Measurements from ENCODE around the gene PTPN13.

PTPN13 gene

GRCh38 chr4:86606809-86607208 lies 12.7 kb downstream of the PTPN13 start:
- no peak overlapping the region for H3K4me3 Mint-ChIP-seq
- H3K27ac Mint-ChIP-seq: no peak overlapping the region
- DNase-seq (ENCODE audit: low spot score in 2 of 2) (no peak), ATAC-seq (ENCODE audit: low read depth) (no peak)
- no peaks in the 10 kb centered on the region for H3K9me3 Mint-ChIP-seq
- H3K27me3 Mint-ChIP-seq: peaks cover 5% of the 10 kb centered on the region
- no peaks in the 10 kb centered on the region for H3K36me3 Mint-ChIP-seq
- H3K4me1 Mint-ChIP-seq: no peaks in the 10 kb centered on the region

GRCh38 chr4:86608757-86609375 lies 14.8 kb downstream of the PTPN13 start:
- Mint-ChIP-seq H3K27me3 (peaks cover 5% of the 10 kb centered on the region), H3K9me3 (no peaks in the 10 kb centered on the region), H3K36me3 (no peaks in the 10 kb centered on the region), H3K4me3 (no peak overlapping the region), H3K27ac (no peak overlapping the region), H3K4me1 (no peaks in the 10 kb centered on the region)
- DNase-seq (ENCODE audit: low spot score in 2 of 2) (no peak), ATAC-seq (ENCODE audit: low read depth) (no peak)

- H3K27me3 Mint-ChIP-seq: peaks cover 2% of the 10 kb centered on the region
- H3K27ac Mint-ChIP-seq: no peak overlapping the region
- no peak overlapping the region for H3K4me3 Mint-ChIP-seq
- H3K4me1 Mint-ChIP-seq: no peaks in the 10 kb centered on the region
- H3K36me3 Mint-ChIP-seq: no peaks in the 10 kb centered on the region
- no peak for DNase-seq (ENCODE audit: low spot score in 2 of 2)
- no peaks in the 10 kb centered on the region for H3K9me3 Mint-ChIP-seq
- ATAC-seq (ENCODE audit: low read depth): no peak
Observed at GRCh38 chr4:86611757-86612156, 17.6 kb downstream of the PTPN13 start.

GRCh38 chr4:86613734-86614133 lies 19.6 kb downstream of the PTPN13 start:
- Mint-ChIP-seq H3K36me3 (peaks cover under 1% of the 10 kb centered on the region), H3K4me3 (no peak overlapping the region)
- no peak for ATAC-seq (ENCODE audit: low read depth)

GRCh38 chr4:86614865-86615264 lies 20.8 kb downstream of the PTPN13 start:
- peaks cover 3% of the 10 kb centered on the region for H3K27me3 Mint-ChIP-seq
- peaks cover 3% of the 10 kb centered on the region for H3K9me3 Mint-ChIP-seq
- H3K27ac Mint-ChIP-seq: no peak overlapping the region
- H3K4me3 Mint-ChIP-seq: no peak overlapping the region
- DNase-seq (ENCODE audit: low spot score in 2 of 2) (no peak), ATAC-seq (ENCODE audit: low read depth) (no peak)
- no peaks in the 10 kb centered on the region for H3K4me1 Mint-ChIP-seq
- peaks cover 1% of the 10 kb centered on the region for H3K36me3 Mint-ChIP-seq

More at GRCh38 chr4:86613734-86614133, 19.6 kb downstream of the PTPN13 start:
- H3K27ac Mint-ChIP-seq: no peak overlapping the region
- no peak for DNase-seq (ENCODE audit: low spot score in 2 of 2)
- H3K27me3 Mint-ChIP-seq: peaks cover 2% of the 10 kb centered on the region
- H3K4me1 Mint-ChIP-seq: no peaks in the 10 kb centered on the region
- H3K9me3 Mint-ChIP-seq: peaks cover under 1% of the 10 kb centered on the region

DNA sequence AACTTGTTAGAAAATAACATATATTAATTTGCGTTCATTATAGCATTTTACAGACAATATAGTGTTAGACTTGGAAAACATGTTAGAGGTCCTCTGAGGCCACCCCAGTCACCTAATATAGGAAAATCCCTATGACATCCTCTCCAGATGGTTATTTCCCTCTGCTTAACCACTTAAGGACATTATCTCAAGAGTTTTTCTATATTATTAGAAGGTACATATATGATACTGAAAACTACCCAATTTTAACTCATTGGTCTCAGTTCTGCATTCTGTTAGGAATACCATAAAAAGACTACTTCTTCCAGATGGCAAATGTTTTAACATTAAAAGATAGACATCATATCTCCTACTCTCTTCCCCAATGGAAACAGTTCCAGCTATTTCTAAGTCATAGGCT lies 21.4 kb downstream of the PTPN13 start:
- DNase-seq (ENCODE audit: low spot score in 2 of 2) (no peak), ATAC-seq (ENCODE audit: low read depth) (no peak)
- Mint-ChIP-seq H3K4me1 (no peaks in the 10 kb centered on the region), H3K9me3 (peaks cover 3% of the 10 kb centered on the region), H3K4me3 (no peak overlapping the region), H3K27me3 (peaks cover 3% of the 10 kb centered on the region), H3K36me3 (peaks cover 1% of the 10 kb centered on the region), H3K27ac (no peak overlapping the region)

GRCh38 chr4:86619656-86620055 lies 25.5 kb downstream of the PTPN13 start:
- Mint-ChIP-seq H3K36me3 (peaks cover 1% of the 10 kb centered on the region), H3K4me1 (no peaks in the 10 kb centered on the region), H3K27ac (no peak overlapping the region), H3K27me3 (peaks cover 3% of the 10 kb centered on the region), H3K4me3 (no peak overlapping the region), H3K9me3 (peaks cover 3% of the 10 kb centered on the region)
- ATAC-seq (ENCODE audit: low read depth): no peak
- no peak for DNase-seq (ENCODE audit: low spot score in 2 of 2)

- no peak overlapping the region for H3K27ac Mint-ChIP-seq
- peaks cover 3% of the 10 kb centered on the region for H3K27me3 Mint-ChIP-seq
- ATAC-seq (ENCODE audit: low read depth): no peak
- H3K4me3 Mint-ChIP-seq: no peak overlapping the region
- H3K9me3 Mint-ChIP-seq: peaks cover 3% of the 10 kb centered on the region
- DNase-seq (ENCODE audit: low spot score in 2 of 2): no peak
- peaks cover 1% of the 10 kb centered on the region for H3K36me3 Mint-ChIP-seq
- no peaks in the 10 kb centered on the region for H3K4me1 Mint-ChIP-seq
Observed at GRCh38 chr4:86621435-86621834, 27.3 kb downstream of the PTPN13 start.

- DNase-seq (ENCODE audit: low spot score in 2 of 2): no peak
- Mint-ChIP-seq H3K9me3 (no peaks in the 10 kb centered on the region), H3K36me3 (no peaks in the 10 kb centered on the region), H3K4me1 (no peaks in the 10 kb centered on the region), H3K27ac (no peak overlapping the region), H3K27me3 (peaks cover 1% of the 10 kb centered on the region), H3K4me3 (no peak overlapping the region)
- no peak for ATAC-seq (ENCODE audit: low read depth)
Observed at GRCh38 chr4:86626066-86626465, 32.0 kb downstream of the PTPN13 start.

- no peak for ATAC-seq (ENCODE audit: low read depth)
Observed at GRCh38 chr4:86627462-86628135, 33.5 kb downstream of the PTPN13 start.

DNA sequence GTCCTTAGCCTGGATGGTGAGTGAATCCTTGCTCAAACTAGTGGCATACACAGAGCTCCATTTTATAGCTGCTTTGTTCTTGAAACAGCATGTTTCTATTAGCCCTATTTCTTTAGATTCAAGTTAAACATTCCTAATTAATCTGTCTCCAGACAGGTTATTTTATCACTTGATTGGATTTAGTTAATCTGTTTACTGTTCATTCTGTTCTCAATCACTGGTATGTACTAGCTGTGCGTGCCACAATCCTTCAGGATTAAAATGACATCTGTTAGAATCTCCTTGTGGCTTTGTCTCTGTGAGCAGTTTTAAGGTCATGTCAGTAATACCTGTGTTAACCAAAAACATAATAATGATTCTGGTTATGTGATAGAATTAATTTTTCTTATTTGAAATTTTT lies 36.5 kb downstream of the PTPN13 start:
- no peaks in the 10 kb centered on the region for H3K4me1 Mint-ChIP-seq
- no peak for ATAC-seq (ENCODE audit: low read depth)
- no peak overlapping the region for H3K4me3 Mint-ChIP-seq

More at GRCh38 chr4:86627462-86628135, 33.5 kb downstream of the PTPN13 start:
- H3K36me3 Mint-ChIP-seq: no peaks in the 10 kb centered on the region
- H3K4me1 Mint-ChIP-seq: no peaks in the 10 kb centered on the region
- no peak overlapping the region for H3K4me3 Mint-ChIP-seq
- no peaks in the 10 kb centered on the region for H3K27me3 Mint-ChIP-seq
- peaks cover 1% of the 10 kb centered on the region for H3K9me3 Mint-ChIP-seq
- DNase-seq (ENCODE audit: low spot score in 2 of 2): no peak
- H3K27ac Mint-ChIP-seq: no peak overlapping the region

DNA sequence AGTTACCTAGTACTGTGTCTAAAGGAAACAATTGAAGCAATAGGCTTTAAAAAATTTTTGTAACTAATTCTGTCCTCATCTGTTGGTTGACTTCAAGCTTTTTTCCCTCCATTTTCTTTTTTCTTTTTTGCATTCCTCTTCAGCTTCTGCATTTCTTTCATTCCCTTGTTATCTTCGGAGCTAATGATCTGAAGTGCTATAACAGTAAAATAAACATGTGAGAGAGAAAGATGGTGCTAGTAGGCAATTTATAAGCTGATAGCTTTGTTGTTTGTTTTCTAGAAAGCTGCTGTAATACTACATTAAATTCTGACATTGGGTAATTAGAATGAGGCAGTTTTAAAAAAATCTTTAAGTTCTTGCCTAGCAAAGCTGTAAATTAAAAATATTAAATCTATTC lies 37.1 kb downstream of the PTPN13 start:
- Mint-ChIP-seq H3K4me3 (no peak overlapping the region), H3K9me3 (peaks cover 1% of the 10 kb centered on the region), H3K27me3 (peaks cover 1% of the 10 kb centered on the region), H3K27ac (no peak overlapping the region), H3K36me3 (no peaks in the 10 kb centered on the region), H3K4me1 (no peaks in the 10 kb centered on the region)
- DNase-seq (ENCODE audit: low spot score in 2 of 2): no peak
- ATAC-seq (ENCODE audit: low read depth): no peak

More for the DNA sequence above, 36.5 kb downstream of the PTPN13 start:
- Mint-ChIP-seq H3K9me3 (peaks cover 1% of the 10 kb centered on the region), H3K36me3 (no peaks in the 10 kb centered on the region), H3K27ac (no peak overlapping the region), H3K27me3 (peaks cover 1% of the 10 kb centered on the region)
- DNase-seq (ENCODE audit: low spot score in 2 of 2): no peak

- no peak for DNase-seq (ENCODE audit: low spot score in 2 of 2)
- peaks cover 4% of the 10 kb centered on the region for H3K9me3 Mint-ChIP-seq
- no peaks in the 10 kb centered on the region for H3K36me3 Mint-ChIP-seq
- H3K27ac Mint-ChIP-seq: no peak overlapping the region
- H3K4me3 Mint-ChIP-seq: no peak overlapping the region
- peaks cover 1% of the 10 kb centered on the region for H3K27me3 Mint-ChIP-seq
- H3K4me1 Mint-ChIP-seq: no peaks in the 10 kb centered on the region
- ATAC-seq (ENCODE audit: low read depth): no peak
Observed at GRCh38 chr4:86633854-86634253, 39.7 kb downstream of the PTPN13 start.

DNA sequence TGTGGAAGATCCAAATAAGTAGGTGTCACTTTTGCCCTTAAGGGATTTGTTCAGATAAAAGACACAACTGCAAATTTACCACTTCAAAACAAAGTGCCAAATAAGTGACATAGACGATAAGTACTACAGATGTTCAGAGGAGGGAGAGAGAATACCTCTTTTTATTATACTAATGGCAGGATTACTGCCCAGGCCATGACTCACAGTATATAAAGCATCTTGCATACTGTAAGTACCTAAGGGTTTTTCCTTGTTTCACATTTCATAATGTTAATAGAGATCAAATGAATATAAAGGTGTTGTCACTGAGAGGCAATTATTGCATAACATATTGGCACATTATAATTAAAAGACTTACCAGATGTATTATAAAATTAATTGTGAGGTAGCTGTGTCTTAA lies 46.4 kb downstream of the PTPN13 start:
- no peaks in the 10 kb centered on the region for H3K27me3 Mint-ChIP-seq
- ATAC-seq (ENCODE audit: low read depth): no peak
- no peak overlapping the region for H3K27ac Mint-ChIP-seq
- DNase-seq (ENCODE audit: low spot score in 2 of 2): no peak
- H3K9me3 Mint-ChIP-seq: peaks cover 5% of the 10 kb centered on the region
- no peaks in the 10 kb centered on the region for H3K4me1 Mint-ChIP-seq
- no peak overlapping the region for H3K4me3 Mint-ChIP-seq
- no peaks in the 10 kb centered on the region for H3K36me3 Mint-ChIP-seq

Measured in memory B cell (primary cell).